Neural progenitor cell (in vitro differentiated cells): ENCODE measurements around the gene AATK. TPM values are rescaled to one million over a fixed set of nuclear protein-coding genes. Genes with fewer than 3 reads are reported as not detected.
"Not testable (repeated sequence)": the region's sequence is repeated elsewhere in the genome, so short reads cannot be mapped to it uniquely, and the experiment has no call there.

Source experiments
- DNase-seq: peaks from one replicate; pipeline ENCODE4 v3.0.0-alpha.2; 2016; ENCODE audit warnings: low spot score
- H2AFZ ChIP-seq: fragments of 200-600 bp; sonication (generic); replicated peaks from 2 replicates; pipeline ENCODE4 v1.6.1; 2016; ENCODE audit warnings: antibody characterized with exemption
- H3F3A ChIP-seq: fragments of 200-600 bp; sonication (generic); 2 replicates; pipeline ENCODE4 v1.6.1; 2016; ENCODE audit warnings: antibody characterized with exemption, low read depth
- H3K27ac ChIP-seq: fragments of 200-600 bp; sonication (generic); 2 replicates; pipeline ENCODE4 v1.5.1; 2016; ENCODE audit warnings: mild to moderate bottlenecking
- H3K27me3 ChIP-seq: fragments of 200-600 bp; sonication (generic); 2 replicates; pipeline ENCODE4 v1.6.1; 2016; ENCODE audit warnings: mild to moderate bottlenecking, moderate library complexity
- H3K36me3 ChIP-seq: fragments of 200-600 bp; sonication (generic); 2 replicates; pipeline ENCODE4 v1.5.1; 2016
- H3K4me1 ChIP-seq: fragments of 200-600 bp; sonication (generic); 2 replicates; pipeline ENCODE4 v1.6.1; 2016; ENCODE audit warnings: mixed run types
- H3K4me2 ChIP-seq: fragments of 200-600 bp; sonication (generic); 2 replicates; pipeline ENCODE4 v1.6.1; 2016
- H3K4me3 ChIP-seq: fragments of 200-600 bp; sonication (generic); 2 replicates; pipeline ENCODE4 v1.5.1; 2016
- H3K79me2 ChIP-seq: fragments of 200-600 bp; sonication (generic); 2 replicates; pipeline ENCODE4 v1.6.1; 2016; ENCODE audit warnings: low read depth
- H3K9ac ChIP-seq: fragments of 200-600 bp; sonication (generic); 2 replicates; pipeline ENCODE4 v1.6.1; 2016
- H3K9me3 ChIP-seq: fragments of 200-600 bp; sonication (generic); 2 replicates; pipeline ENCODE4 v1.5.1; 2016; ENCODE audit warnings: low read depth
- H4K20me1 ChIP-seq: fragments of 200-600 bp; sonication (generic); 2 replicates; pipeline ENCODE4 v1.6.1; 2016; ENCODE audit warnings: low read depth
- H3K27ac Mint-ChIP-seq: 3 replicates; pipeline ENCODE4 v1.8.0; 2021; ENCODE audit warnings: mixed read lengths
- H3K27me3 Mint-ChIP-seq: 2 replicates; pipeline ENCODE4 v1.8.0; 2022; ENCODE audit warnings: low read depth, mild to moderate bottlenecking, inconsistent platforms, moderate library complexity, mixed read lengths; ENCODE audit not compliant: insufficient read depth
- H3K36me3 Mint-ChIP-seq: 3 replicates; pipeline ENCODE4 v1.8.0; 2021; ENCODE audit warnings: mixed read lengths
- H3K4me1 Mint-ChIP-seq: 3 replicates; pipeline ENCODE4 v1.8.0; 2021; ENCODE audit warnings: mixed read lengths
- H3K4me3 Mint-ChIP-seq: 3 replicates; pipeline ENCODE4 v1.8.0; 2021; ENCODE audit warnings: mild to moderate bottlenecking, moderate library complexity, mixed read lengths
- H3K9me3 Mint-ChIP-seq: 3 replicates; pipeline ENCODE4 v1.8.0; 2020; ENCODE audit warnings: mixed read lengths
- EZH2 ChIP-seq: fragments of 200-600 bp; sonication (generic); IDR thresholded peaks from 2 replicates; pipeline ENCODE4 v1.6.1; 2017; ENCODE audit warnings: antibody characterized with exemption, mild to moderate bottlenecking, moderate library complexity
- EZH2phosphoT487 ChIP-seq: fragments of 200-600 bp; sonication (generic); IDR thresholded peaks from 2 replicates; pipeline ENCODE4 v1.6.1; 2017; ENCODE audit warnings: antibody characterized with exemption
- total RNA-seq: library from RNA; depleted of rRNA; stranded (reverse); fragments of >200 nt; gene quantifications from 2 replicates; pipeline ENCODE4 v1.2.3, GENCODE V29; 2015; ENCODE audit warnings: low replicate concordance
- TF ChIP-seq, protein P1 (sequence below): fragments of 200-600 bp; sonication (generic); IDR thresholded peaks from 2 replicates; pipeline ENCODE4 v1.5.1; 2017; ENCODE audit warnings: antibody characterized with exemption, mild to moderate bottlenecking

Gene AATK
- total RNA-seq, 1 donor from 2014 or later, result 0.32 TPM

GRCh38 chr17:81157848-81158687, 8.0 kb downstream of the AATK start:
- H3K27me3 Mint-ChIP-seq, result no peaks in the 10 kb centered on the region
- H3K36me3 Mint-ChIP-seq, result peaks cover 3% of the 10 kb centered on the region
- H3K9me3 ChIP-seq, result no peaks in the 10 kb centered on the region
- peaks cover 4% of the 10 kb centered on the region for H3K4me1 Mint-ChIP-seq
- H3K27ac ChIP-seq, result no peak overlapping the region
- H3K27me3 ChIP-seq, result no peaks in the 10 kb centered on the region
- no peak for DNase-seq
- TF ChIP-seq EZH2 (no peak), EZH2phosphoT487 (no peak)
- TF ChIP-seq, protein P1, sequence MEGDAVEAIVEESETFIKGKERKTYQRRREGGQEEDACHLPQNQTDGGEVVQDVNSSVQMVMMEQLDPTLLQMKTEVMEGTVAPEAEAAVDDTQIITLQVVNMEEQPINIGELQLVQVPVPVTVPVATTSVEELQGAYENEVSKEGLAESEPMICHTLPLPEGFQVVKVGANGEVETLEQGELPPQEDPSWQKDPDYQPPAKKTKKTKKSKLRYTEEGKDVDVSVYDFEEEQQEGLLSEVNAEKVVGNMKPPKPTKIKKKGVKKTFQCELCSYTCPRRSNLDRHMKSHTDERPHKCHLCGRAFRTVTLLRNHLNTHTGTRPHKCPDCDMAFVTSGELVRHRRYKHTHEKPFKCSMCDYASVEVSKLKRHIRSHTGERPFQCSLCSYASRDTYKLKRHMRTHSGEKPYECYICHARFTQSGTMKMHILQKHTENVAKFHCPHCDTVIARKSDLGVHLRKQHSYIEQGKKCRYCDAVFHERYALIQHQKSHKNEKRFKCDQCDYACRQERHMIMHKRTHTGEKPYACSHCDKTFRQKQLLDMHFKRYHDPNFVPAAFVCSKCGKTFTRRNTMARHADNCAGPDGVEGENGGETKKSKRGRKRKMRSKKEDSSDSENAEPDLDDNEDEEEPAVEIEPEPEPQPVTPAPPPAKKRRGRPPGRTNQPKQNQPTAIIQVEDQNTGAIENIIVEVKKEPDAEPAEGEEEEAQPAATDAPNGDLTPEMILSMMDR, result no peak
- H3K9ac ChIP-seq, result no peak overlapping the region
- no peak overlapping the region for H2AFZ ChIP-seq
- H3K27ac Mint-ChIP-seq, result no peak overlapping the region
- H3K4me3 Mint-ChIP-seq, result no peak overlapping the region
- no peaks in the 10 kb centered on the region for H4K20me1 ChIP-seq
- no peaks in the 10 kb centered on the region for H3F3A ChIP-seq
- H3K4me1 ChIP-seq, result no peaks in the 10 kb centered on the region
- H3K36me3 ChIP-seq, result no peaks in the 10 kb centered on the region
- H3K9me3 Mint-ChIP-seq, result no peaks in the 10 kb centered on the region
- H3K79me2 ChIP-seq, result no peaks in the 10 kb centered on the region
- no peak overlapping the region for H3K4me2 ChIP-seq
- H3K4me3 ChIP-seq, result no peak overlapping the region

DNA sequence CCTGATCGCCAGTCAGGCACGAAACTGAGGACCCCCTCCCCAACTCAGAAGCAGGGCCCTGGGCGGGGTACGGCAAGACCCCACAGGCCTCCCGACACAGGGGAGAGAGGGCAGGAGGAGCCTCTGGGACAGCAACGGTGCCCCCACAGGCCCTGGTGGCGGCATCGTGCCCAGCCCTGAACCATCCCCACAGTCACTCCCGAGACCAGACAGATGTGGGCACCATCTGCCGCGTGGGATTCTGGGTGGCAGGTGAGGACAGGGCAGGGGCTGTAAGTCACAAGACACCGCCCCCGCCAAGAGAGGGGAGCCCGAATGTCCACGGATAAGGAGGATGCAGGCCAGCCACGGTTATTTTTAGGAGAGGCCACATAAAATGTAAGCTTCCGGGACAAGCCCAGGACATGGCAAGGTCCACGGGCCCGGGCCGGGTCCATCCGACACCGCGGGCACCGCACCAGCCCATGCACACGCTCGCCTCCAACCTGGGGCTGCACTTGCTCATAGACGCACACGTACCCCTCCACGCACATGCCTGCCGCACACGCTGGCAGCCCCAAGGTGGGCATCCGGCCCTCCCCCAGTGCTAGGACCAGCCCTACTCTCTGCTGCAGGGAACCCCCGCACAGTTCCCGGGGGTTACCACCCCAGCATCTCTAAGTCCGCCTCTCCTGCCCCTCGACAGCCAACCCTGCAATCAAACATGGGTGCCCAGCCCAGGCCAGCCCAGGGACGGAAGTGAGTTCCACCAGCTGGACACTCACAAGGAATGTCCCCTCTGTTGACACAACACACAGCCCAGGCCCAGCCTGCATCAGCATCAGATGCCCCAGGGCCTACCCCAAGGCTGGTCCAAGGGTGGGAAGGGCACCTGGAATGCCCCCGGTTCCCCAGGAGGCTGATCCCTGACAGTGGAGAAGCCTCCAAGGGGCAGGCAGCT, 8.9 kb downstream of the AATK start:
- H3K4me3 ChIP-seq, result no peak overlapping the region

GRCh38 chr17:81154961-81155360, 11.1 kb downstream of the AATK start:
- Histone ChIP-seq H3K27ac (no peak overlapping the region), H3F3A (no peaks in the 10 kb centered on the region), H4K20me1 (no peaks in the 10 kb centered on the region), H3K4me1 (no peaks in the 10 kb centered on the region), H3K79me2 (no peaks in the 10 kb centered on the region), H3K27me3 (no peaks in the 10 kb centered on the region), H3K9me3 (no peaks in the 10 kb centered on the region), H2AFZ (no peak overlapping the region), H3K9ac (no peak overlapping the region), H3K4me2 (no peak overlapping the region), H3K4me3 (no peak overlapping the region), H3K36me3 (no peaks in the 10 kb centered on the region)
- H3K9me3 Mint-ChIP-seq, result no peaks in the 10 kb centered on the region
- TF ChIP-seq, protein P1, result no peak
- H3K4me1 Mint-ChIP-seq, result peaks cover 4% of the 10 kb centered on the region
- no peak overlapping the region for H3K27ac Mint-ChIP-seq
- H3K4me3 Mint-ChIP-seq, result no peak overlapping the region
- no peak for DNase-seq
- H3K36me3 Mint-ChIP-seq, result peaks cover 3% of the 10 kb centered on the region
- H3K27me3 Mint-ChIP-seq, result no peaks in the 10 kb centered on the region

More for the DNA sequence above, 8.9 kb downstream of the AATK start:
- Mint-ChIP-seq H3K4me1 (peaks cover 4% of the 10 kb centered on the region), H3K27ac (no peak overlapping the region), H3K36me3 (peaks cover 3% of the 10 kb centered on the region), H3K4me3 (no peak overlapping the region), H3K9me3 (no peaks in the 10 kb centered on the region), H3K27me3 (no peaks in the 10 kb centered on the region)
- no peak overlapping the region for H3K9ac ChIP-seq
- no peaks in the 10 kb centered on the region for H3K9me3 ChIP-seq
- no peaks in the 10 kb centered on the region for H3K36me3 ChIP-seq
- no peaks in the 10 kb centered on the region for H3K79me2 ChIP-seq
- TF ChIP-seq, protein P1, result no peak
- TF ChIP-seq EZH2, result no peak
- no peak for TF ChIP-seq EZH2phosphoT487
- no peaks in the 10 kb centered on the region for H4K20me1 ChIP-seq
- no peaks in the 10 kb centered on the region for H3K27me3 ChIP-seq
- no peaks in the 10 kb centered on the region for H3K4me1 ChIP-seq
- H3F3A ChIP-seq, result no peaks in the 10 kb centered on the region
- no peak overlapping the region for H3K27ac ChIP-seq
- no peak overlapping the region for H3K4me2 ChIP-seq
- DNase-seq, result no peak
- H2AFZ ChIP-seq, result no peak overlapping the region

DNA sequence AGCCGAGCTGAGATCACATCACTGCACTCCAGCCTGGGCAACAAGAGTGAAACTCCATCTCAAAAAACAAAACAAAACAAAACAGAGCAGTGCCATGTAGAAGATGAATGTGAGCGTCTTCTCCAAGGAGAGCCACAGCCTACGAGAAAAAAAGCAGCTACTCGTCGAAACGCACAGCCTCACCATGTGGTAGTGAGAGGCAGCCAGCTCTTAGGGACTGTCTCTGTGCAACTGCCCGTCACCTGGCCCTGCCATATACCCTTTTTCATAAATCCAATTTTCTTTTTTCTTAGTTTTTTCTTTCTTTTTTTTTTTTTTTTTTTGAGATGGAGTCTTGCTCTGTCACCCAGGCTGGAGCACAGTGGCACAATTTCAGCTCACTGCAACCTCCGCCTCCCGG, 12.0 kb downstream of the AATK start:
- not testable (repeated sequence) for H3K79me2 ChIP-seq, H2AFZ ChIP-seq, H3K4me3 ChIP-seq, H3K4me1 ChIP-seq, H3K9me3 ChIP-seq, H3K9me3 Mint-ChIP-seq, H3K36me3 Mint-ChIP-seq, DNase-seq, H3K4me1 Mint-ChIP-seq, H3K27me3 ChIP-seq, H3K4me3 Mint-ChIP-seq, H3K27ac Mint-ChIP-seq, H3K27me3 Mint-ChIP-seq, H3K27ac ChIP-seq, H3K36me3 ChIP-seq, H3K9ac ChIP-seq, H4K20me1 ChIP-seq, H3K4me2 ChIP-seq, H3F3A ChIP-seq
